ENCODE measurements around the gene LRRC3.
"Not testable (repeated sequence)": the region's sequence is repeated elsewhere in the genome, so short reads cannot be mapped to it uniquely, and the experiment has no call there.

LRRC3 gene

DNA sequence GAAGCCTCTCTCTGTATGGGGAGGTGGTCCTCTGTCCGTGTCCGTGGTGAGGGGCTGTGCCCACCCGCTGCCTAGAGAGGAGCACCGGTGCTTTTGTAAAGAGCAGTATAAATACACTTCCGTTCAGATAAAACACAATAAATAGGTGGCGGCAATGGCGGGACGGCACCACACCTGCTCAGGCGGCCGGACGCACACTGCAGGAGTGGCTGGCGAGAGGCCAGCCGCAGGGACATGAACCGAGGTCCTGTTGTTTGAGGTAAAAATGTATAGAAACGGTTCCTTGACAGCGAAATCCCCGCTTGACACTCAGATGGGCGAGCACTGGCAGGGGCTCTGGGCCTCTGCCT, 43.9 kb downstream of the LRRC3 start:
- no peak for DNase-seq

DNA sequence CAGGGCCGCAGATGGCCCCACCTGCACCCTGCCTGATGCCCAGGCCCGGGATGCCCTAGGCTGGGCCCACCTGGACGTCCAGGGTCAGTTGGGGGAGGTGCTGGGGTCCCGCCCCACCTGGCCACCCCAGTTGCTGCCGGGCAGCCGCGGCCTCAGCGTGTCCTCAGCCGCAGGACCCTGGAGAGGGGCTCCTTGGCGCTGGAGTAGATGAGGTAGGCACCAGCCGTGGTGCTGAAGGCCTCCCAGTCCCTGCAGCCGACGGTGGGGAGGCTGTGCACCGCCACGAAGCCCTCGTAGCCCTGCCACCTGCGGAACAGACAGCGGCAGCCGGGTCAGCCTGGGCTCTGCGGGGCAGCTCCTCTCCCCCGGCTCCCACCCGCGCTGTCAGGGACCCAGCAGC, 44.3 kb downstream of the LRRC3 start:
- no peak for DNase-seq

DNA sequence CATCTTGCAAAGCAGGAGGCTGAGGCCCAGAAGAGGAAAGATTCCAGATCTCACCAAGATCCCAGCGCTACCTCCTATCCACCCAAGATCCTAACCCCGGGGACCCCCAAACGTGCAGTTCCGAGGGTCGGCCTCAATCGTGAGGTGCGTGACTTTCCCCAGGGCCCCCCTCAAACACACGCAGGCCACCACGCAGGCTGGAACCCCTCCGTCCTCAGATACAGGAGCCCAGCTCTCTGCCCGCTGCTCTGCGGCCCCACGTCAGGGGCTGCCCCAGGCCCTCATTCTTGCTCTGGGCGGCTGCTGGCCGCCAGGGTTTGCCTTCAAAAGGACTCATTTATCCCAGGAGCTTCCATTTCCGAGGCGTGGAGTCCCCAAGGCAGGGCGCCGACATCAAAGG, 44.8 kb downstream of the LRRC3 start:
- no peak for DNase-seq

DNA sequence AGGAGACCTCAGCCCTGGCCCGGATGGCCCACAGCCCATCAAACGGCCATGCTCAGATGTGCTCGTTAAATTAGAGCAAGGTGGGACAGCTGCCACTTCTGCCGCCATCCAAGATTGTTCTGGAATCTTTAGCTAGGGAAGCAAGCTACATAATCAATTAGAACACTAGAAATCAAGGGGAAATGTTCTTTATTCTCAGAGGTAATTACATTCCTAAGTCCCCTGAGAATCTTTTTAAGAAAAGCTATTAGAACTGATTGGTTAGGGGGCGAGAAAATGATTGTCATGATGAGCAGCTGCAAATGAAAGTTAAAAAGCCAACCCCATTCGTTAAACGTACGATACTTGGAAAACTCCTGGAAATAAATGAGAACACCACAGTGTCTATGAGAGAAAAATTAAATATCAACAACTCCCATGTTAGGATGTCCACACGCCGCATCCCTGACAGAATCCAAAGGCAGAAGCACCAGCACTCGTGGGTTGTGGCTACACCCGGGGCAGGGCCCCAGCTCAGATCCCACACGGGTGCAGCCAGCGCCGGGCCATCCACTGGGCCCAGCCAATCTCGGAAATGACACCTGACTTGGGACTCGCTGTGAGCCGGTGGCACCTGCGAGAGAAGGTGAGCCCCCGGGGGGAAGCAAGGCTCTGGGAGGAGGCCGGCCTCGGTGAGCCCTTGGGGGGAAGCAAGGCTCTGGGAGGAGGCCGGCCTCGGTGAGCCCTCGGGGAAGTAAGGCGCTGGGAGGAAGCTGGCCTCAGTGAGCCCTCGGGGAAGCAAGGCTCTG, 47.1 kb downstream of the LRRC3 start:
- no peak for DNase-seq

DNA sequence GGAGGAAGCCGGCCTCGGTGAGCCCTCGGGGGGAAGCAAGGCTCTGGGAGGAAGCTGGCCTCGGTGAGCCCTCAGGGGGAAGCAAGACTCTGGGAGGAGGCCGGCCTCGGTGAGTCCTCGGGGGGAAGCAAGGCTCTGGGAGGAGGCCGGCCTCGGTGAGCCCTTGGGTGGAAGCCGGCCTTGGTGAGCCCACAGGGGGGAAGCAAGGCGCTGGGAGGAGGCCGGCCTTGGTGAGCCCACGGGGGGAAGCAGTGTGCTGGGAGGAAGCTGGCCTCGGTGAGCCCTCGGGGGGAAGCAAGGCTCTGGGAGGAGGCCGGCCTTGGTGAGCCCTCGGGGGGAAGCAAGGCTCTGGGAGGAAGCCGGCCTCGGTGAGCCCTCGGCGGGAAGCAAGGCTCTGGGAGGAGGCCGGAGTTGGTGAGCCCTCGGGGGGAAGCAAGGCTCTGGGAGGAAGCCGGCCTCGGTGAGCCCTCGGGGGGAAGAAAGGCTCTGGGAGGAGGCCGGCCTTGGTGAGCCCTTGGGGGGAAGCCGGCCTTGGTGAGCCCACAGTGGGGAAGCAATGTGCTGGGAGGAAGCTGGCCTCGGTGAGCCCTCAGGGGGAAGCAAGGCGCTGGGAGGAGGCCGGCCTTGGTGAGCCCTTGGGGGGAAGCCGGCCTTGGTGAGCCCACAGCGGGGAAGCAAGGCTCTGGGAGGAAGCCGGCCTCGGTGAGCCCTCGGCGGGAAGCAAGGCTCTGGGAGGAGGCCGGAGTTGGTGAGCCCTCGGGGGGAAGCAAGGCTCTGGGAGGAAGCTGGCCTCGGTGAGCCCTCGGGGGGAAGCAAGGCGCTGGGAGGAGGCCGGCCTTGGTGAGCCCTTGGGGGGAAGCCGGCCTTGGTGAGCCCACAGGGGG, 47.9 kb downstream of the LRRC3 start:
- not testable (repeated sequence) for DNase-seq

DNA sequence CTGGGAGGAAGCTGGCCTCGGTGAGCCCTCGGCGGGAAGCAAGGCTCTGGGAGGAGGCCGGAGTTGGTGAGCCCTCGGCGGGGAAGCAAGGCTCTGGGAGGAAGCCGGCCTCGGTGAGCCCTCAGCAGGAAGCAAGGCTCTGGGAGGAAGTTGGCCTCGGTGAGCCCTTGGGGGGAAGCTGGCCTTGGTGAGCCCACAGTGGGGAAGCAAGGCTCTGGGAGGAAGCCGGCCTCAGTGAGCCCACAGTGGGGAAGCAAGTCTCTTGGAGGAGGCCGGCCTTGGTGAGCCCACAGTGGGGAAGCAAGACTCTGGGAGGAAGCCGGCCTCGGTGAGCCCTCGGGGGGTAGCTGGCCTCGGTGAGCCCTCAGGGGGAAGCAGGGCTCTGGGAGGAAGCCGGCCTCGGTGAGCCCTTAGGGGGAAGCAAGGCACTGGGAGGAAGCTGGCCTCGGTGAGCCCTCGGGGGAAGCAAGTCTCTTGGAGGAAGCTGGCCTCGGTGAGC, 48.6 kb downstream of the LRRC3 start:
- no peak for DNase-seq

DNA sequence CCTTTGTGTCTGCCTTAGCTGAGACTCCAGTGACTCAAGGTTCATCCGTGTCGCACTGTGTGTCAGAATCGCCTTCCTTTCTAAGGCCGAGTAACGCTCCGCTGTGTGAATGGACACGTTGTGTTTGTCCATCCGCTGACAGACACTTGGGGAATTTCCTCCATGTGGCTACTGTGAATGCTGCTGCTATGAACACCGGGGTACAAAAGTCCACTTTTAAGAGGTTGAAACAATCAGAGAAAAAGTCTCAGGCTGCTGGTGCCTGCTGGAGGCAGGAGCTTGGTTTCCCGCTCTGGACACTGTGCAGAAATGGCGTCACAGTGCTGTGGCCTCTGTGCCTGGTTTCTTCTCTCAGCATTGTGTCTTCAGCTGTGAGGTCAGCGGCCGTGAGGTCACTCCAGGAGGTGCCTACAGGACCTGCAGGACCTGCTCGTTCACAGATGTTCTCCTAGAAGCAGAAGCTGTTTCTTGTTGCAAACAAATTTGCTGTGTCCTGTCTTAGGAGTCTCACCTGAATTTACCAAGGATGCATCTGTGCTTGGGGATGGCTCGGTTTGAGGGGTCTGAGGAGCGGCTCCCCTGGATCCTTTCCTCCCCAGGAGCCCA, 50.5 kb downstream of the LRRC3 start:
- no peak for DNase-seq

DNA sequence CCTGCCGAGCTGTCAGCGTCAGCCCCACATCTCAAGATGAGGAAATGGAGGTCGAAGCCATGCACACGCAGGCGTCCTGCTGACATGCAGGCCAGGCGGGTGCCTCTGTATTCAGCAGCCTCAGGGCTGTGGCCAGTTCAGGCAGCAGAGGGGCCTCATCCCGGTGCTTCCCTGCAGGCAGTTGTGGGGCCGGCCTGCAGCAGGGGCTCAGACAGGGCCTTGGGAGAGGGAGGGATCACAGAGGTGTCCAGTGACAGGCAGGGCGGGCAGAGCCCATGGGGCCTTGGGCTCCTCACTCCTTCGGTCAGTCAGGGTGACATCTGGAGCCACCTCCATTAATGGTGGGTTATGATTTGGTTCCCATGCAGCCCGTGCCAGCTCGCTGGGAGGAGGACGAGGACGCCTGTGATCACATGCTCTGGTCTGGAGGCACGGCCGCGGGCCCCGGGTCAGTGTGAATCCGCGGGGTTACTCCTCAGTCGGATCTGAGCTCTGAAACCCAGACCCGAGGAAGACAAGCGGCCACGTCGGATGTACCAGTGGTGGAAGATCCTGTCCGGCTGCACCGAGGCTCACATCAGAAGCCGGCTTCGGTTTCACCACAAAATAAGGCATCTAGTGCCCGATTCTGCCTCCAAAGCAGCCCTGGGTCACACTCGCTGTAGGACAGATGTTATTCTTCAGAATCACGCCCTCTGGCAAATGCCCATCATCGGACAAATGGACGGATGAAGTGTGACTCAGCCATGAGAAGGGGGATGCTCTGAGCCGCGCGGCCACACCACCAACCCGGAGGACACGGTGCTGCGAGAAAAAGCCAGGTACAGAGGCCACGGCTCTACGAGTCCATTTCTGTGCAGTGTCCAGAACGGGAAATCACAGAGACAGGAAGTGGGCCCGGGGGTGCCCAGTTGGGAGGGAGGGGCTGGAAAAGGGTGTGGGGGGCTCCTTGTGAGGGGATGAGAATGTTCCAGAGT, 51.3 kb downstream of the LRRC3 start:
- no peak for DNase-seq

DNA sequence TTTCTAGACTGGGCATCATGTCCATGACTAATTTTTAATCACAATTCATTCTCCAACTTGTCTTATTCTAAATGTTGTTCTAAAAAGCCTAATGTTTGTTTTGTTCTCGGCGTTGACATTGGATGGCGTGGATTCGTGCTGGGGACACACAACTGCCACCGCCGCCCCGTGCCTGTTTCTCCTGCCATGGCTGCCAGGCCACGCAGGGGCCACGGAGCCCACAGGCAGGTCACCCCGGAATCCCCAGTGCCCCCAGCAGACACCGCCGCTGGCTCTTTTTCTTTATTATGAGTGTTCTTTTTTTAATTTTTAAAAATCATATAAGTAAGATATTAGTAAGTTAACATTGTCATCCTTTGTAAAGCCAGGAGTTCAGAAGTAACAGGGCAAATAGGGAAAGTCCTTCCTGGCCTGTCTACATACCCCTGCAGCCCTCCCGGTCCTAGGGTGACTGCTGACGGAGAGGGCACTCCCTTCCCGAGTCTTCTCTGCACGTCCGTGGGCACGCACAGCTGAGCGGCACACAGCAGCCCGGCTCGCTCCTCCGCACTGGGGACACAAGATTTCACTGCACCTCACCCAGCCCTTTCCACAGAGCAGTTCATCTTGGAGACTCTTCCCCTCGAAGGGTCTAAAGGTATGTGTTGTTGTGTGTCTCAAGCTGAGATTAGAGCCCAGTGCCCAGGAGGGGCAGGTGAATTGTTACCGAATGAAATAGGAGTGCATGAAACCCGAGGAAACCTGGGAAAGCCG, 52.5 kb downstream of the LRRC3 start:
- DNase-seq = no peak

DNA sequence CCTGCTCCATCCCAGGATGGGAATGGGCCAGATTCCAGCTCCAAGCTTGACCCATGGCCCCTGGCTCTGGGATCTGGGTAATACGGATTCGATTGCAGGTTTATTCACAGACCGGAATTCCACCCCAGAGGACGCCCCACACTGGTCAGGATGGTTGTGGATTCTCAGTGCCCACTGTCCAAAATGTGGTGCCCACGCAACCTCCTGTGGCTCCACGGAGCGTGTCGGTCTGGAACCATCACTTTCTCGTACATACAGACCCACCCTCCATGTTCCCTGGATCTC, 53.1 kb downstream of the LRRC3 start:
- no peak for DNase-seq

DNA sequence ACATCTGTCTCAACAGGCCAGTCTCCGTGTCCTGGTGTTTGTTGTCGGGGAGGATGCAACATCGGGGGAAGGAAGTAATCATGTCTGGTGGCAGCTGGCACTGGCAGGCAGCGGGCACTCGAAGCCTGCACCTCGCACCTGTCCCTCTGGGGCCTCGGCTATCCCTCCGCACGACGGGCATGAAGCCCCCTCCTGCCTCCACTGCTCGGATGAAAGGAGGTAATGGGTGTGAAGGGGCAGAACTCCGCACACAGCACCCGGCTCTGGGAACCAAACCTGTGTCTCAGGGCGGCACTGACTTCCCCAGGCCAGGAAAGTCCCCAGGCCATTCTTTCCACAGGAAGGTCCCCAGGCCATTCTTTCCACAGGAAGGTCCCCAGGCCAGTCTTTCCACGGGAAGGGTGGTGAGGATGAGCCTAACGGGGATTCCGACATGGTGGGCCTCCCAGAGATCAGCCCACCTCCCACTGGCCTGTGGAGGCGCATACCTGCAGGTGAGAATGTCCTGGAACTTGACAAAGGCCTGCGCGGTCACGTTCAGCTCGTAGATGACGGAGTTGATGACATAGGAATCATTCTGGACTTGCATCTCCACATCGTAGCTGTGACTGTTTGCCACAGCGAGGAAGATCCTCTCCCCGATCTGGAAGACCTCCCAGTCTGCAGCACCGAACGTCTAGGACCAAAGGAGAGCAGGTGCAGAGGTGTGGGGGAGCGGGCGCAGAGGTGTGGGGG, 53.6 kb downstream of the LRRC3 start:
- DNase-seq = no peak

DNA sequence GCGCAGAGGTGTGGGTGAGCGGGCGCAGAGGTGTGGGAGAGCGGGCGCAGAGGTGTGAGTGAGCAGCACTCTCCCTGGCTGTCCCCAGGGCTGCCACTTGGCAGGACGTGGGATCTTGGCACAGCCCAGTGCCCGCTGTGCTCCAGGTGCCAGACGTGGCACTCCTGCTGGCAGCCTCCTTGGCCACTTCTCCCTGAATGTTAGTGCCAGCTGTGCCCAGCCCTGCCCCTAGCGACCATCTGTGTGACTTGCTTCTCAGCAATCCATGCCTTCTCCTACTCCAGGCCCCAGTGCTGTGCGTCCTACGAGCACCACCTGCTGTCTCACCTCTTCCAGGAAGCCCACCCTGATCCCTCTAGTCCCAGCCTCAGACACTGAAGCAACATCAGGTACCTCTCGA, 54.2 kb downstream of the LRRC3 start:
- no peak for DNase-seq

DNA sequence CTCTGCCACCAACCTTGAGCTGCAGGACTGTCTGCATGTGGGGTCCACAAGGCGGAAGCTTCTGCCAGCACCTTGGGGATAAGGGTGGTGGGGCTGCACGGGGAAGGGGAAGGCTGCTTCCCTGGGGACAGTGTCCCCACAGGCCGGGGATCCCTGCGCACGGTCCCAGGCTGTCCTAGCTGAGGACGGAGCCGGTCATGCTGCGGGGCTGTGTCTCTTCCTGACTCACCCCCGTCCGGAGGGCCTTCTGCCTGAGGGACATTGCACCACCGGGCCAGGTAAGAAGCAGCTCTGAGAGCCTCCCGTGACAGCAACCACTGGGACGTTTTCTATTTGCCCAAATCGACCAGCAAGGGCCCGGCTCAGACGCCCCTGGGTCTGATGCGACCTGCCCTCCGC, 54.8 kb downstream of the LRRC3 start:
- DNase-seq = no peak

DNA sequence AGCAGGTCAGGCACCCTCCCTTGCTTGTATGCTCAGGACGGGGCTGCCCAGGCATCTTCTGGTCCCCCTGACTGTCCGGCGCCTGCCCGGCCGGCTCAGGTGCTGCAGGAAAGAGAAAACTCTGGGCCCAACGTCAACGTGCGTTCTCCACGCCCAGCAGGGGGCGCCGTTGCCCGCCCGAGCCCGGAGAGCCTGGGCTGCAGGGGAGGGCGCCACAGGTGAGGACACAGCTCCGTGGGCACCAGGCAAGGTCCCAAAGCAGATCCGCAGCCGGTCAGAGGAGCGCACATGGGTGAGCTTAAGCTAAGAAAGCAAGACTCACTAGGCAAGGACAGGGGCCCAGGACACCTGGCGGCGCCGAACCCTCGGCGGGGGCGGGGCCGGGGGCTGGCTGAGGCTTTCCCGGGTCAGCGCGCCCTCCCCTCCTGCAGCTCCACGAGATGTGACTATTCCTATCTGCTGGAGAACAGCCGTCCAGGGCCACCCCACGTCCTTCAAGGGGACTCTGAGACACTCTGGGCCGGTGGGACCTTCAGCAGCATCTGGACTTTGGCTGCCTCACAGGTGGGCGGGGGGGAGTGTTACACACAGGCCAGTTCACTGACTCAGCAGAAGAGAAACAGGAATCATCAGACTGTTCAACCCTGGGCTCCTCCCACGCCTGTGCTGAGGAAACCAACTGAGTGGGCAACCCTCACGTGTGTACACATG, 55.4 kb downstream of the LRRC3 start:
- peak; percentile 85 for DNase-seq

DNA sequence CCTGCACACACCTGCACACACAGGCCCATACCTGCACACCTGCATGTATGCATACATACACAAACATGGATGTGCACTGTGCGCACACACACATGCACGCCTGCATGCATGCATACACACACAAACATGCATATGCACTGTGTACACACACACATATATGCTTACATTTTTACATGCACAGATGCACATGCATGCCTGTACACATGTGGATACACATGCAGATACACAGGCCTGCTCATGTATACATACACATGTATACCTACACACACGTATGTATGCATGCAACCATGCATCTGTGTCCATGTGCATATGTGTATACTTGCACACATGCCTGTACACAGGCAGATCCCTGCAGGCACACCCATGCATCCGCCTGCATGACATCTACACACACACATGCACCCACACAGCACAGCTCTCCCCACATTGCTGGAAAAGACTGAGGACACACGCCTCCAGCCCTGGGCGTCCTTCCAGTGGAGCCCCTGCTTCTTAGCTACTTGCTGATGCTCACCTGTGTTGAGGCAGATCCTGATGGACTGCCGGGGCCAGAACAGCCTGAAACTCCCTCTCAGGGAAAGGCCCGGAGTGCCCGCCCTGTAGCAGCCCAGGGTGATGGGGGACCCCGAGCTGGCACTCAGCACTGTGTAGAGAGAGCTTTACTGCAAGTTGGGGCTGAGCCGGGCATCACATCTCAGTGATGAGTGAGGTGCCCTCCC, 56.1 kb downstream of the LRRC3 start:
- no peak for DNase-seq

All from activated T-cell treated with anti-CD3 and anti-CD28 coated beads, Interleukin-2, amount 50 U/mL, for 1 hour (primary cell).